ENCODE measurements around the gene CYBC1.

- TF ChIP-seq POLR2AphosphoS5 (IDR thresholded peaks at IDR 0.05) (no peak), EZH2 (IDR thresholded peaks at IDR 0.05; ENCODE audit: borderline replicate concordance, insufficient read depth, low read length, poor library complexity, severe bottlenecking) (no peak), REST (IDR thresholded peaks at IDR 0.05; ENCODE audit: borderline replicate concordance) (no peak), CTCF (IDR thresholded peaks at IDR 0.05; ENCODE audit: poor library complexity, severe bottlenecking) (no peak), EP300 (conservative IDR thresholded peaks at IDR 0.05; ENCODE audit: poor library complexity, severe bottlenecking) (no peak), RAD21 (conservative IDR thresholded peaks at IDR 0.05) (no peak), TAF1 (IDR thresholded peaks at IDR 0.05; ENCODE audit: low read depth) (no peak), SMC3 (conservative IDR thresholded peaks at IDR 0.05; ENCODE audit: poor library complexity) (no peak)
These were observed 24.9 kb upstream of the CYBC1 start for GRCh38 chr17:82475458-82475857.

Measured in neural cell (in vitro differentiated cells).